Measurements from ENCODE around the gene WWOX. TPM values are rescaled to one million over a fixed set of nuclear protein-coding genes. Genes with fewer than 3 reads are reported as not detected.

Gene WWOX
- total RNA-seq, 1 experiment from 2014 or later, result 15.6 TPM

- Mint-ChIP-seq H3K4me3 (no peak overlapping the region), H3K27me3 (ENCODE audit: low read depth) (no peaks in the 10 kb centered on the region), H3K9me3 (peaks cover 0 to 7% of the 10 kb centered on the region in 2 experiments; a peak in 1 of 5 replicates), H3K4me1 (peaks cover 27 to 28% of the 10 kb centered on the region in 2 experiments), H3K27ac (no peak overlapping the region), H3K36me3 (ENCODE audit: insufficient read depth in 1 of 3, low read depth in 3 of 3) (peaks cover 0 to 4% (median 3%) of the 10 kb centered on the region in 3 experiments; a peak in 2 of 7 replicates)
- H2AFZ ChIP-seq (ENCODE audit: low read length), result no peak overlapping the region
- no peak overlapping the region for H2AK5ac ChIP-seq (ENCODE audit: insufficient read length, low read length)
- no peak for TF ChIP-seq CTCF (conservative IDR thresholded peaks at IDR 0.05)
- no peak overlapping the region for H4K8ac ChIP-seq (replicated peaks; ENCODE audit: insufficient read length, low read depth, low read length)
- H4K5ac ChIP-seq (ENCODE audit: insufficient read length, low read depth, low read length), result no peak overlapping the region
- no peaks in the 10 kb centered on the region for H3K9me3 ChIP-seq (ENCODE audit: control insufficient read depth, low read depth, low read length)
- no peaks in the 10 kb centered on the region for H3K23me2 ChIP-seq (ENCODE audit: insufficient read length, low read depth, low read length, poor library complexity, severe bottlenecking)
- peaks cover 3% of the 10 kb centered on the region; the same call in 1 of the 2 replicates for H3K4me1 ChIP-seq (ENCODE audit: insufficient read depth, low read length)
- no peak overlapping the region for H2BK15ac ChIP-seq (ENCODE audit: low read depth, low read length)
- H3K4me2 ChIP-seq (ENCODE audit: insufficient read depth, insufficient read length, low read length), result no peak overlapping the region
- no peak overlapping the region for H4K91ac ChIP-seq (ENCODE audit: insufficient read length, low read depth, low read length)
- no peak overlapping the region for H2BK20ac ChIP-seq (ENCODE audit: low read depth, low read length, poor library complexity, severe bottlenecking)
- H2BK12ac ChIP-seq (ENCODE audit: insufficient read length, low read depth, low read length), result no peak overlapping the region
- no peak overlapping the region for H3K23ac ChIP-seq (ENCODE audit: insufficient read length, low read depth, low read length)
- no peak for DNase-seq
- no peaks in the 10 kb centered on the region for H3K27me3 ChIP-seq (ENCODE audit: insufficient read depth, low read length)
- H3K56ac ChIP-seq (ENCODE audit: insufficient read length, low read depth, low read length), result no peak overlapping the region
- no peak overlapping the region for H3K27ac ChIP-seq (ENCODE audit: insufficient read length, low read depth, low read length)
- H3K4ac ChIP-seq (ENCODE audit: low read depth, low read length), result no peak overlapping the region
- no peak overlapping the region for H2BK5ac ChIP-seq (ENCODE audit: insufficient read length, low read length)
- WGBS (ENCODE audit: extremely low coverage, insufficient read length, low lambda C conversion rate), result no CpG with 5 or more reads among the region's 9 CpGs
- no peak overlapping the region for H3K18ac ChIP-seq (ENCODE audit: insufficient read length, low read depth, low read length)
- H3K9ac ChIP-seq (ENCODE audit: extremely low read depth, insufficient read length, low read length), result no peak overlapping the region
- H3T11ph ChIP-seq (ENCODE audit: low read length), result no peak overlapping the region
- H4K20me1 ChIP-seq (ENCODE audit: control insufficient read depth, insufficient read depth, insufficient read length), result no peaks in the 10 kb centered on the region
- H3K79me2 ChIP-seq (ENCODE audit: insufficient read depth, low read length), result no peaks in the 10 kb centered on the region
- H3K79me1 ChIP-seq (ENCODE audit: insufficient read depth, low read depth, low read length, poor library complexity, severe bottlenecking), result no peaks in the 10 kb centered on the region
- no peak overlapping the region for H2BK120ac ChIP-seq (ENCODE audit: low read depth, low read length, poor library complexity, severe bottlenecking)
- no peak overlapping the region for H3K14ac ChIP-seq (ENCODE audit: insufficient read depth, low read length)
Observed at GRCh38 chr16:78597809-78598570, 498.5 kb downstream of the WWOX start.
